Measurements from ENCODE around the gene GET3.
"Not testable (repeated sequence)": the region's sequence is repeated elsewhere in the genome, so short reads cannot be mapped to it uniquely, and the experiment has no call there.

Gene GET3

DNA sequence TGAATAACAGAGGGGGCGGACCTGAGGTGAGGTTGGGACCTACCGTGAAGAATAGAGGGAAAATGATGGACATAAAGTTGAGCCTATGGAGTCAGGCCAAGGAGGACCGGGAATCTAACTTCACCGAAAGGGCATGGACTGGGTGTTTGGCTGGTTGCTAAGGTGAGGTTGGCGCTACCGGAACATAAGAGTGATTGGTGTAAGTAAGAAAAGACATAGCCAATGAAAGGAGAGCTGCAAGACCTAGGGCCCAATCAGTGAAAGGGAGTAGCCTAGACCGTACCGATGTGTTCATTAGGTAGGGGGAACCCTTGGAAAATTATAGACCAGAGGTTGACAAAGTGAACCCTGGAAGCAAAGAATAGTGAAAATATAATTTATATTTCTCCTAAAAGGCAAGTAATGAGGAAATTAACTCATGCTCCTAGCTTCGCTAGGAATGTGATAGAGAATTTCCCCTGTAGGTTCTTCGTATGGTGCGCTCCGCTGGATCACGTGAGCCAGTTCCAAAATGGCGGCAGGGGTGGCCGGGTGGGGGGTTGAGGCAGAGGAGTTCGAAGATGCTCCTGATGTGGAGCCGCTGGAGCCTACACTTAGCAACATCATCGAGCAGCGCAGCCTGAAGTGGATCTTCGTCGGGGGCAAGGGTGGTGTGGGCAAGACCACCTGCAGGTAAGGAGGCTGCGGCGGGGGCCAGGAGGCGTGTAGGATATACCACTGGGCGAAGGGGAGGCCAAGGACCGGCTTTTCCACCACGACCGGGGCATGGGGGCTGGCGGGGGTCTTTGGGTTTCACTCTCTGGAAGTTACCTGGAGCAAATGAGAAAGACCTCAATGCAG lies at the start of gene GET3:
Gene GET3, plus strand, starts transcription at position 503 of the 840 bp plus-strand sequence. Its CDS starts 9 bp downstream, at position 512.
- DNase-seq (ENCODE audit: low read depth), result peak; percentile 98

DNA sequence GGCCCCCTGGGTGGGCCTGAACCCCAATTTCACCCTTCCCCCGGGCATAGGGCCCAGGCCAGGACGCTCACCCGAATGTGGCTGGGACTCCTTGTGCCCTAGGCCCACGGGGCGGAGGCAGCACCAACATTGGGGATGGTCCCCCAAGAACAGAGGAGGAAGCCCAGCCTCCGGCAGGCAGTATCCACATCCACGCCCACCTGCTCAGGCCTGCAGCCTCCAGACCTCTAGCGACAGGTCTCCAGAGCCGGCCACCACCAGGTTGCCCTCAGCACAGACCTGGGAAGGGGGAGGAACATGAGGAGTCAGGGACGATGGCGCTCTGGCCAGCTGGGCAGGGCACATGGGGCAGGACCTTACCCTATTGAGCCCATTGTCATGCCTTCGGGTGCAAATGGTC lies 48.3 kb upstream of the GET3 start:
- DNase-seq (ENCODE audit: low read depth), result no peak

GRCh38 chr19:12689581-12690216 lies 47.6 kb upstream of the GET3 start:
- DNase-seq (ENCODE audit: low read depth), result no peak

DNA sequence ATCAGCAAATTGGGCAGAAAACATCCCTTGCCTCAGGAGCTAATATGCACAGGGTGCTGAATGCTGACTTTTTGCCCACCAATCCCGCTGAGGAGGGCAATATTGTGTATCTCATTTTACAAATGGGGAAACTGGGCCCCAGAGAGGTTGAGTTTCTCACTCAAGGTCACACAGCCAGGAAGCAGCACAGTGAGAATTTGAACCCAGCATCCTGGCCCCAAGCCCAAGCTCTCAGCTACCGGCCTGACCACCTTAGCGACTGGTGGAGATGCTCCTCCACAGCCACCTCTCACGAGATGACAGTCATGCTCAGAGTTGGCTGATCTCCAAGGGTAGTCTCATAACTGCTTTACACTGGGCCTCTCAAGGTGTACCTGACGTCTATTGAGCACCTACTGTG lies 44.3 kb upstream of the GET3 start:
- DNase-seq (ENCODE audit: low read depth), result no peak

GRCh38 chr19:12694641-12695040 lies 42.7 kb upstream of the GET3 start:
- no peak for DNase-seq (ENCODE audit: low read depth)

DNA sequence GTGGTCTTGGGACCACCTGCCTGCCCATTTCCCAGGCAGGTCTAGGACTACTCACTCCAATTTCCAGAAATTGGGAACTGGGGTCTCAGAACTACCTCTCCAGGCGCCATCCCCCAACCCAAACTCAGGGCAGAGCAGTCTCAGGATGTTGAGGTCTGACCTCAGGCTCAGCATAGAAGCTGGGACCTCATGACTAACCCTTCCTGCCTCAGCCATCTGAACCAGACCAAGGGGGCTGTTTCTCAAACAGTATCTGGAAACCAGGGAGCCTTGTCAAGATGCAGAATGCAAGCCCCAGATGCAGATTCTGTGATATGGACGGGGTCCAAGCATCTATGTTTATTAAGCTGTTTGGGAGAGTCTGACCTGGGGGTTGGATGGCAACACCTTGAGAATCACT lies 42.2 kb upstream of the GET3 start:
- DNase-seq (ENCODE audit: low read depth), result no peak

- no peak for DNase-seq (ENCODE audit: low read depth)
Observed at GRCh38 chr19:12695514-12695913, 41.8 kb upstream of the GET3 start.

DNA sequence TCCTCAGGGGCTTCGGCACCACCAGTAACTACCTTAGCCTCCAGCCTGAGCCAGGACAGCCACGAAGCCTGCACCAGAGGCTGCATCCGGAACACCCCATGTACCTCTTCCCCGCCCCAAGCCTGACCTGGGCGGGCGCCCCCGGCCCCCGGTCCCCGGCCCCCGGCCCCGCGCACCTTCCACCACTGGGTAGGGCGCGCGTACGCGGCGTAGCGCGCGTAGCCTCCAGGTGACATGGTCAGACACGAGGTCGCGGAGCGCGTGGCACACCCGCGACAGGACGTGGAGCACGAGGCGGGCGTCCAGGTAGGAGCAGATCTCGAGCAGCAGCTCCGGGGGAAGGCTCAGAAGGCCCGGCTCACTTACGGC lies 41.3 kb upstream of the GET3 start:
- DNase-seq (ENCODE audit: low read depth), result no peak

DNA sequence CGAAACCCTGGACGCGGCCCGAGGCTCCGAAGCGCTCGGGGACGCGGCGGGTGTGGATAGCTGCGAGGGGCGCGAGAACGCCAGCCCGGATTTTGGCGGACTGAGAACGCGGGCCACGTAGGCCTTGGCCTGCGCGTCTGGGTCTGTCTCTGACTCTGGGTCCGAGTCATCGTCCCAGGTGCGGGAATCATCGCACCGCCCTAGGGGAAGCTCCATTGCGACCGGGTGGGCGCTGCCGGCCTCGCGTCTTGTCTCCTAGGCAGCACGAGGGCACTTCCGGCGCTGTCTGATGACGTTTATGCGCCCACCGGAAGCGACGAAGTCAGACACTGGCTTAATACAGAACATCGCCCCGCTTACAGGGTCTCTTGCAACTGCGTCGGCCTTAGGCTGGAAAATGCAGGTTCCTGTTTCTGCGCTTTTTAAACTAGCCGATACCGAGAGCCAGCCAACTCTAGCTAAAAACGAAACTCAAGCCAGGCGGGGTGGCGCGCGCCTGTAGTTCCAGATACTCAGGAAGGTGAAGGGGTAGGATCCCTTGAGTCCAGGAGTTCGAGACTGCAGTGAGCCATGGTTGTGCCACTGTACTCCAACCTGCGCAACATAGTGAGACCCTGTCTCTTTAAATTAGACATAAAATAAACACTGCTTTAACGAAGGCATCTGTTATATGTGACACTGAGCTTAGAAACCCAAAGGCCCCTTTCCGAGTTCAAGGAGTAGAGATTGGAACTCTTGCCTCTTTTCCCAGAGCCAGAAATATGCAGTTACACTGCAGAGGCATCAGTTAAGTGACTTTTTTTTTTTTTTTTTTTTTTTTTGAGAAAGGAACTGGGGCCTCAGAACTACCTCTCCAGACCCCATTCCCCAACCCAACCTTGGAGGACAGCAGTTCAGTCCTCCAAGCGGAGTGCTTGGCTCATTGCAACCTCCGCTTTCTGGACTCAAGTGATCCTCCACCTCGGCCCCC lies 40.6 kb upstream of the GET3 start, which contains the start of gene FBXW9:
Gene FBXW9, minus strand, starts transcription at position 266 of the 970 bp plus-strand sequence. Its CDS starts 50 bp downstream, at position 216.
- DNase-seq (ENCODE audit: low read depth), result peak; percentile 67

DNA sequence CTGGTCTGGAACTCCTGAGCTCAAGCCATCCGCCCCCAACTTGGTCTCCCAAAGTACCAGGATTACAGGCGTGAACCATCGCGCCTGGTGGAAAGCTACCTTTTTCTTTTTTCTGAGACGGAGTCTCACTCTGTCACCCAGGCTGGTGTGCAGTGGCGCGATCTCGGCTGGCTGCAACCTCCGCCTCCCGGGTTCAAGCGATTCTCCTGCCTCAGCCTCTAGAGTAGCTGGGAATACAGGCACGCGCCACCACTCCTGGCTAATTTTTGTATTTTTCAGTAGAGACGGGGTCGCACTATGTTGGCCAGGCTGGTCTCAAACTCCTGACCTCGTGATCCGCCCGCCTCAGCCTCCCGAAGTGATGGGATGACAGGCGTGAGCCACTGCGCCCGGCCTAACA lies 39.9 kb upstream of the GET3 start:
- not testable (repeated sequence) for DNase-seq (ENCODE audit: low read depth)

DNA sequence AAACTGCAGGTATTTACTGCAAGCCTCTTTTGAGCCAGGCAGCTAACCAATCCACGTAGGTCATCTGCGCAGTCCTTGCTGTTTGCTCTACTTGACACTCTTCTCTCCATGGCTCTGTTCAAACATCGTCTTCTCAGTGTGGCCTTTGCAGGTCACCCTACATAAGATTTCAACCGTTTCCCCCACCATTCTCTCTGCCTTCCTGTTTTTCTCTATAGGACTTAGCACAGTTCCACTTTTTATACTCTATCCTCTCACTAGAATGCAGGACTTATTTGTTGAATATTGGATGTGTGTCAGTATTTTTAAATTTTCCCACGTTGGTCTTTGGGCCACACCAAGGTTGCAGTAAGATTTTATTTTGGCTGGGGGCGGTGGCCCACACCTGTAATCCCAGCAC lies 39.2 kb upstream of the GET3 start:
- DNase-seq (ENCODE audit: low read depth), result no peak

DNA sequence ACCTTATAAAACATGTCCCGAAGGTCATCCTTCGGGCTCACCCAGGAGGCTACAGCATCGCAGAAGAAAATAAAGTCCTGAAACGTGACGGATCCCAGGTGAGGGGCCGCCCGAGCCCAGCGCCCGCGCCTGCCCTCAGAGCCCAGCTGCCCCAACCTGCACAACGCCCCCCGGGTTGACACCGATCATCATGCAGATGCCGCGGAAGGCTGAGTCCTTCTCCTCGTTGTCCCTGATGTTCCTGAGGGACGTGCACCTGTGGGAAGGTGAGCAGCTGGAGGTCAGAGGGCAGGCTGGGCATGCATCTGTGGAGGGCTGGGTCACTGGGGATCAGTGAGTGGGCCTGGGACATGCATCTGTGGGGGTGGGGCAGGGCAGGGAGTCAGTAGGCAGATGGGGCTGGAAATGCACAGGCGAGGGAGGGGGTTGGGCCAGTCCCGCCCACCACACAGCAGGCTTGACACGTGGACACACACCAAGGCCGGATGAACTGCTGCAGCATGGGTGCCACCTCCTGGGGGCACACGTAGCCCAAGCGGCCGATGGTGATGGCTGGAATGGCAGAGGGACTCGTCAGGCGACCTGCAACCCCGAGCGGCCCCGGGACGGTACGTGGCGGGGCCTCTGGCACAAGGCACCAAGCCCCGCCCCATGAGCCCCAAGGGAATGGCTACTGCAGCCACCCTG lies 35.6 kb upstream of the GET3 start:
- no peak for DNase-seq (ENCODE audit: low read depth)

DNA sequence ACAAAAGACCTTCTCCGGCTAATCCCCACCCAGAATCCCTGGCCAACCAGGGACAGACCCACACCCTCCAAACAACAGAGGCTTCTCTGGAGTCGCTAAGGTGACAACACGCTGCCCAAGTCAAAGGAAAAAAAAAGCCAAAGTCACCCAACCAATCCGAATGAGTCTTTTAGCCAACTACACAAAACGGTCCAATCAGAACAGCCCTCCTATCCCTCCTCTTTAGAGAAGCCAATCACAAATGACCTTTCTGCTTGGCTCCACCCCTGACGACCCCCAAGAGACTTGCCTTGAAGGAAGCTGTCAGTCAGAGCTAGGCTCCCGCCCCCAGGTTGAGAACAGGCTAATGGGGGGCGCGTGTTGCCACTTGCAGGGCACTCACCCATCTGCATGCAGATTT lies 34.3 kb upstream of the GET3 start:
- no peak for DNase-seq (ENCODE audit: low read depth)

DNA sequence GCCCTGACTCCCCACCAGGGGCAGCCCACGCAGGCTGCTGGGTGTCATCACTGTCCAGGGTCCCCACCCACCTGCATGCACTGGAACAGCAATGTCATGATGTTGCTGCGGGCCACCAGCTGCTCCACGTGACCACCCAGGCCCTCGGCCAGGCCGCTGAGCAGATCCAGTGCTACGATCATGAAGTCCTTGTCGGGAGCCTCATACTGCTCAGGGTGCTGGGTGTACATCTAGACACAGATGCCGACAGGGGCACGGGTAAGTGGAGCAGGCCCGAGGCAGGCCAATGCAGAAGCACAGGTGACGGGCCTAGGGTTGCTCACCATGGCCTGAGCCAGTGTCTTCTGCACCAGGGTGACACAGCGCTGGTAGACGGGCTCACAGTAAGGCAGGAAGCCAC lies 32.1 kb upstream of the GET3 start:
- DNase-seq (ENCODE audit: low read depth), result no peak

GRCh38 chr19:12705654-12706331 lies 31.5 kb upstream of the GET3 start:
- DNase-seq (ENCODE audit: low read depth), result no peak

DNA sequence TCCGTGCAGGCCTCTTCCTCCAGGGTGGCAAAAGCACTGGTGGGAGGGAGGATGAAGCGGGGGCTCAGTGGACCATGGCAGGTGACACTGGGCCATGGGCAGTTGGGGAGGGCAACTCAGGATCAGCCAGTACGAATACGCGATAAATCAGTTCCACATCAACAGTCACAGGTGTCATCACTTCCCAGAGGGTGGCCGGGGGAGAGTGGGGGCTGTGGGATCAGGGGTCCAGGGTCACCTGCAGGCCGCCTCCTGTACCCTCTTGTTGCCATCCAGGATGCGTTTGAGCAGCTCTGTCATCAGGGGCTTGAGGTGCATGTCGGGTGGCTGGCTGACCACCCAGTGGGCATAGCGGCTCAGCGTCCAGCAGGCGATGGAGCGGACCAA lies 31.0 kb upstream of the GET3 start:
- DNase-seq (ENCODE audit: low read depth), result no peak

DNA sequence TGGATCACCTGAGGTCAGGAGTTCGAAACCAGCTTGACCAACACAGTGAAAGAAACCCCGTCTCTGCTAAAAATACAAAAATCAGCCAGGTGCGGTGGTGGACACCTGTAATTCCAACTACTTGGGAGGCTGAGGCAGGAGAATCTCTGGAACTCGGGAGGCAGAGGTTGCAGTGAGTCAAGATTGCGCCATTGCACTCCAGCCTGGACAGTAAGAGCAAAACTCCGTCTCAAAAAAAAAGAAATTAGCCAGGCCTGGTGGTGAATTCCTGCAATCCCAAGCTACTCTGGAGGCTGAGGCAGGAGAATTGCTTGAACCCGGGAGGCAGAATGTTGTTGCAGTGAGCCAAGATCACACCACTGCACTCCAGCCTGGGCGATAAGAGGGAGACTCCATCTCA lies 28.7 kb upstream of the GET3 start:
- no peak for DNase-seq (ENCODE audit: low read depth)

- DNase-seq (ENCODE audit: low read depth), result no peak
Observed at GRCh38 chr19:12711187-12711586, 26.1 kb upstream of the GET3 start.

- not testable (repeated sequence) for DNase-seq (ENCODE audit: low read depth)
Observed at GRCh38 chr19:12712077-12712476, 25.2 kb upstream of the GET3 start.

GRCh38 chr19:12713304-12713703 lies 24.0 kb upstream of the GET3 start:
- not testable (repeated sequence) for DNase-seq (ENCODE audit: low read depth)

DNA sequence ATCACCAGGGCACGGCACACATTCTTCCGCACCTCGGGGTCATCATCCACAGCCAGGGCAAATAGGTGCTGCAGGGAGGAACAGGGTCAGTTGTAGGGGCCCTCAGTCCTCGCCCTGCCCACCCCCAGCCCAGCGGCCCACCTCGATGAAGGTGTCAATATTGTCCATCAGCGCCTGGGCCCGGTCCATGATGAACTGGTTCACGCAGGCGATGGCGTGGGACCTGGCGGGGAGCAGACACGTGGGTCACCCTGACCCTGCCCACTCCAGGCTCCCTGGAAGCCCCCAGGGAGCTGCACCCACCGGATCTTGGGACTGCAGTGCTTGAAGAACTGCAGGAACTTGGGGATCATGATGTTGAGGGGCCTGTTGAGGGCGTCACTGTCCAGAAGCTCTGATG lies 22.2 kb upstream of the GET3 start:
- DNase-seq (ENCODE audit: low read depth), result no peak

Data from HS-5 (cell line).